Ovary (tissue), 9 donors: Measurements from ENCODE around the gene COQ4. TPM values are rescaled to one million over a fixed set of nuclear protein-coding genes. Genes with fewer than 3 reads are reported as not detected.

Experiments
- DNase-seq, 5 donors: peaks; one replicate each; pipeline ENCODE4 v3.0.0-alpha.2; 2019 to 2020
- H3K27ac ChIP-seq, 2 donors: fragments of 200-600 bp; one replicate each; pipeline versions ENCODE4 v1.5.1 to v1.8.0; 2019 to 2022
- H3K27me3 ChIP-seq: fragments of 200-600 bp; one replicate; pipeline ENCODE4 v1.8.0; 2022
- H3K36me3 ChIP-seq: fragments of 200-600 bp; sonication (generic); one replicate; pipeline ENCODE4 v1.5.1; 2019
- H3K4me1 ChIP-seq: one replicate; pipeline ENCODE4 v1.8.1; 2013; ENCODE audit warnings: mild to moderate bottlenecking, moderate library complexity; ENCODE audit not compliant: insufficient read depth
- H3K4me3 ChIP-seq: fragments of 200-600 bp; sonication (generic); one replicate; pipeline ENCODE4 v1.5.1; 2017
- H3K9me3 ChIP-seq, 2 donors: fragments of 200-600 bp in 1 of 2; sonication (generic) in 1 of 2; one replicate each; pipeline versions ENCODE4 v1.5.1 to v1.8.1; 2013 to 2019; ENCODE audit warnings: mild to moderate bottlenecking in 1 of 2, moderate library complexity in 1 of 2
- EP300 ChIP-seq: sonication (generic); formaldehyde crosslinking; IDR thresholded peaks from one replicate; pipeline ENCODE4 v1.6.1; 2017; ENCODE audit warnings: antibody characterized with exemption
- POLR2A ChIP-seq: fragments of 450-650 bp; IDR thresholded peaks from one replicate; pipeline ENCODE4 v1.6.1; 2017; ENCODE audit warnings: antibody characterized with exemption, mild to moderate bottlenecking, moderate library complexity
- WGBS, 3 donors: extraction: QIAGEN DNeasy Blood & Tissue Kit in 1 of 3; methylation state at CpG; one replicate each; pipeline versions ENCODE4 v1.1.5 to v1.1.7; 2013 to 2017; 5-methylcytosine and 5-hydroxymethylcytosine counted together
- intact Hi-C, 4 donors: fragments of 100-400 bp; cut with DNase I; formaldehyde crosslinking; loops; one replicate each; pipeline versions ENCODE4 v1.11.0 to v1.15.1; 2022 to 2023
- polyA plus RNA-seq, 2 donors: library from polyadenylated mRNA; stranded (reverse); fragments of 200-250 nt in 1 of 2; fragments of 350-450 nt in 1 of 2; fragmentation: Illumina TruSeq in 1 of 2; extraction: RNeasy Lipid Tissue Mini Kit (QIAGEN cat#74804) in 1 of 2; gene quantifications; one replicate each; pipeline ENCODE4 v1.2.3, GENCODE V29; 2013 to 2014
- total RNA-seq, 7 donors: library from RNA; depleted of rRNA in 2 of 7; stranded (reverse); fragments of >200 nt in 2 of 7; fragmentation: NEBNext Ultra II Directional in 3 of 7; extraction: Animal tissue kit (Norgen Biotek cat#: 25700) in 3 of 7; gene quantifications; one replicate each; pipeline versions ENCODE4 v1.1.0 to v1.2.4, GENCODE V29; 2016 to 2023
- TF ChIP-seq, protein P1 (sequence below), 3 donors: fragments of 450-650 bp in 2 of 3; fragments of 200-600 bp in 1 of 3; IDR thresholded peaks; one replicate each; pipeline versions ENCODE4 v1.5.1 to v1.8.0; 2016 to 2022; ENCODE audit warnings: antibody characterized with exemption in 3 of 3, mild to moderate bottlenecking in 1 of 3
- donor health status: DM: no; HTN: no; CAD: no; lungs with moderate emphysema.
- donor health status: DM: no; HTN: no; CAD: no.
- donor health status: Bipolar disorder and iron deficiency.
- donor health status: DM: yes; HTN: yes; CAD: no.
- donor health status: DM: no; HTN: no; CAD: no.
- donor health status: DM: yes; HTN: yes; CAD: no.

COQ4 gene
- total and polyA plus RNA-seq, 9 donors = 22.0 to 75.7 (median 34.2) TPM

- Histone ChIP-seq H3K27me3 (no peaks in the 10 kb centered on the region), H3K9me3 (no peaks in the 10 kb centered on the region), H3K4me1 (peaks cover 1% of the 10 kb centered on the region), H3K4me3 (peak overlapping the region; percentile 66), H3K27ac (peak overlapping the region; percentile 35 to 75), H3K36me3 (no peaks in the 10 kb centered on the region)
- DNase-seq = no peak
- no peak for TF ChIP-seq POLR2A
- no peak for TF ChIP-seq EP300
- TF ChIP-seq, protein P1, sequence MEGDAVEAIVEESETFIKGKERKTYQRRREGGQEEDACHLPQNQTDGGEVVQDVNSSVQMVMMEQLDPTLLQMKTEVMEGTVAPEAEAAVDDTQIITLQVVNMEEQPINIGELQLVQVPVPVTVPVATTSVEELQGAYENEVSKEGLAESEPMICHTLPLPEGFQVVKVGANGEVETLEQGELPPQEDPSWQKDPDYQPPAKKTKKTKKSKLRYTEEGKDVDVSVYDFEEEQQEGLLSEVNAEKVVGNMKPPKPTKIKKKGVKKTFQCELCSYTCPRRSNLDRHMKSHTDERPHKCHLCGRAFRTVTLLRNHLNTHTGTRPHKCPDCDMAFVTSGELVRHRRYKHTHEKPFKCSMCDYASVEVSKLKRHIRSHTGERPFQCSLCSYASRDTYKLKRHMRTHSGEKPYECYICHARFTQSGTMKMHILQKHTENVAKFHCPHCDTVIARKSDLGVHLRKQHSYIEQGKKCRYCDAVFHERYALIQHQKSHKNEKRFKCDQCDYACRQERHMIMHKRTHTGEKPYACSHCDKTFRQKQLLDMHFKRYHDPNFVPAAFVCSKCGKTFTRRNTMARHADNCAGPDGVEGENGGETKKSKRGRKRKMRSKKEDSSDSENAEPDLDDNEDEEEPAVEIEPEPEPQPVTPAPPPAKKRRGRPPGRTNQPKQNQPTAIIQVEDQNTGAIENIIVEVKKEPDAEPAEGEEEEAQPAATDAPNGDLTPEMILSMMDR (IDR thresholded peaks at IDR 0.05) = no peak
- intact Hi-C loops = no loop called here
Measured at GRCh38 chr9:128370367-128370751, 47.7 kb downstream of the COQ4 start.

GRCh38 chr9:128370752-128371629, 48.4 kb downstream of the COQ4 start, which contains the start of gene URM1:
Gene URM1 (plus strand): TSS chr9:128371374. CDS start chr9:128371381, 7 bp downstream.
- H3K4me1 ChIP-seq = peaks cover 1% of the 10 kb centered on the region
- 0 to 1% (median 0%) methylated on average over 42 to 55 of the region's 55 CpGs for WGBS, 3 donors
- no peaks in the 10 kb centered on the region for H3K36me3 ChIP-seq
- no peaks in the 10 kb centered on the region for H3K9me3 ChIP-seq
- TF ChIP-seq POLR2A = peak; percentile 95
- TF ChIP-seq EP300 = no peak
- H3K4me3 ChIP-seq = peak within 1 kb of the TSS; percentile 66
- peak within 1 kb of the TSS; percentile 35 to 75 for H3K27ac ChIP-seq
- no peaks in the 10 kb centered on the region for H3K27me3 ChIP-seq
- intact Hi-C loops = no loop called here
- peak; percentile 90 to 96 (median 94) for DNase-seq

DNA sequence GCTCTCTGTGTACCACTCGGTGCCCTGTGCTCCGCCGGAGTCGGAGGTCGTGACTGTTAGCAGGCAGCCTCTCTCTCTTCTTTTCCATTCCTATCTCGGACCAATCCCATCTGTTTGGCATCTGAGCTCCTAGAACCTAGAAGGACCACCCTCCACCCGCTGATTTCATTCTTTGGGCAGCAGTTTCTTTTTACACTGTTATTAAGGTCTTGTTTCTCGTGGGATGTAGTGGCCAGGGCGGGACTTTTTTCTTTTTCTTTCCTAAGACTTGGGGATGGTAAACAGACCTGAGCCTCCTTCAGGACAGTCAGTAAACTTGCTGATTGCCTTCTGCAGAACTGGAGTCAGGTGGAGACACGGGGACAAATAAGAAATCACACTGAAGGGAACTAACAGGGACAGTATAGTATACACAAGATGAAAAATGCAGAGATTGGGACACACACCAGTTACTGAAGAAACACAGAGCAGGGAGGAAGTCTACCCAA, 49.0 kb downstream of the COQ4 start:
- intact Hi-C loops = no loop called here

DNA sequence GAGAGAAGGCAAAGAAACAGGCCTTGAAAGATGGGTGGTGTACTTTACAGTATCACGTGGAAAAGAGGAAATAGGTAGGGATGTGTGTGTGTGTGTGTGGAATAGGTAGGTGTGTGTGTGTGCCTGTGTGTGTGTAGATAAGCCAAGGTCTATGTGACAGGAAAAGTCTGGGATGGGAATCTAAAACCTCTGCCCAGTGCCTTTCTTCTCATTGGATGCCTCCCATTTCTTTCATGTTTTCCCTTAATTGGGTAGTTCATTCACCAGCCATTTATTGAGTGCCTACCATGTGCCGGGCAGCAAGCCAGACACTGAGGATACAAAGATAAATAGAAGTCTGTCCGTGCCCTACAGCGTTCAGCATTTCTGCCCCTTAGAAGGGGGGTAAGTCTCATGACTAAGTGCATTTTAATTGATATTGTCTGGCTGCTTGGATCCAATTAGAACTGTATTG, 49.6 kb downstream of the COQ4 start:
- no peak for TF ChIP-seq EP300
- no peak for TF ChIP-seq POLR2A
- WGBS, 3 donors = 37 to 50% (median 44%) methylated on average over 4 of the region's 4 CpGs
- Histone ChIP-seq H3K4me1 (peaks cover 1% of the 10 kb centered on the region), H3K27ac (no peak overlapping the region), H3K4me3 (peak overlapping the region; percentile 66), H3K36me3 (no peaks in the 10 kb centered on the region), H3K9me3 (no peaks in the 10 kb centered on the region), H3K27me3 (no peaks in the 10 kb centered on the region)
- DNase-seq = no peak
- intact Hi-C loops = no loop called here

More for the DNA sequence above, 49.0 kb downstream of the COQ4 start:
- Histone ChIP-seq H3K4me1 (peaks cover 1% of the 10 kb centered on the region), H3K27ac (peak overlapping the region in 1 of 2 donors; percentile 75), H3K36me3 (no peaks in the 10 kb centered on the region), H3K9me3 (no peaks in the 10 kb centered on the region), H3K27me3 (no peaks in the 10 kb centered on the region), H3K4me3 (peak overlapping the region; percentile 66)
- 1% methylated on average over 10 of the region's 10 CpGs for WGBS, 3 donors
- no peak for TF ChIP-seq EP300
- TF ChIP-seq POLR2A = no peak
- TF ChIP-seq, protein P1 (IDR thresholded peaks at IDR 0.05) = no peak
- DNase-seq = no peak

DNA sequence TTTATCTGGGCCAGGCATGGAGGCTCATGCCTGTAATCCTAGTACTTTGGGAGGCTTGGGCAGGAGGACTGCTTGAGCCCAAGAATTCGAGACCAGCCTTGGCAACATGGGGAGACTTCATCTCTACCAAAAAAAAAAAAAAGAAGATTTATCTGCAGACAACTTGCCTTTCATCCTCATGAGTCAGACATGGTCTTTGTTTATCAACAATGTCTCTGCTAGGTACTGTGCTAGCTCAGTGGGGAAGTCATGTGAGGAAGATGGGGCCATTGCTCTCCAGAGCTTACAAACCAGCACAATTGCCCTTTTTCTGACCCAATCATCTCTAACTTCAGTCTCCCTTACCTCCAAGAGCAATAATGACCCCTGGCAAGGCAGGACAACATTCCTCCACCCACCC, 50.1 kb downstream of the COQ4 start:
- no peak overlapping the region for H3K4me3 ChIP-seq
- no peak for DNase-seq
- peaks cover 1% of the 10 kb centered on the region for H3K4me1 ChIP-seq
- WGBS, 3 donors = 80 to 90% (median 89%) methylated on average over 1 of the region's 1 CpG
- no peaks in the 10 kb centered on the region for H3K36me3 ChIP-seq
- no peaks in the 10 kb centered on the region for H3K27me3 ChIP-seq
- no peak overlapping the region for H3K27ac ChIP-seq
- TF ChIP-seq POLR2A = no peak
- intact Hi-C loops = no loop called here
- H3K9me3 ChIP-seq = no peaks in the 10 kb centered on the region

DNA sequence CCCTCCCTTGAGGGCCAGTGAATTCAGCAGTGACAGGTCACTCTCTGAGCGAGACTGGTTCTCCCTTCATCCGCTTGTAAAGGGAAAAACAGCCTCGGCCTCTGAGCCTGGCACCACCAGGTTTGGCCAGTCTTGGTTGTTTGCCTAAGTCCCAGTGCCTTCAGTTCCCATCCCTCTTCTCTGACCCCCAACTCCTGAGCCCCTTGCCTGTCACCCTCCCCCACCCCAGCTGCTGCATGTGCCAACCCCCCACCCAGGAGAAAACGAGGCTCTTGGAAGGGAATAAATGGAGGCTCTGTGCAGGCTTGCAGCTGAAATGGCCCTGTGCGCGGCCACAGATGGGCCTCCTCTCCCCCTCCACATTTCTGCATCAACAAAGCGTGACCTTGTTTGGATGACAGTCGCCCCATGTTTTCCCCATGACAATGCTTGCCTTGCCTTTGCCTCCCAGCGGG, 51.6 kb downstream of the COQ4 start:
- intact Hi-C loops = no loop called here

More for the DNA sequence above, 51.6 kb downstream of the COQ4 start:
- TF ChIP-seq POLR2A (no peak), EP300 (no peak)
- TF ChIP-seq, protein P1 (IDR thresholded peaks at IDR 0.05) = no peak
- Histone ChIP-seq H3K4me3 (no peak overlapping the region), H3K36me3 (no peaks in the 10 kb centered on the region), H3K27ac (no peak overlapping the region), H3K4me1 (peaks cover 1% of the 10 kb centered on the region), H3K27me3 (no peaks in the 10 kb centered on the region), H3K9me3 (no peaks in the 10 kb centered on the region)
- WGBS, 3 donors = 76 to 80% (median 80%) methylated on average over 9 of the region's 9 CpGs
- DNase-seq = no peak
